Mesendoderm (in vitro differentiated cells): ENCODE data around the gene SEMA3A.

Experiments
- DNase-seq: peaks from one replicate; pipeline ENCODE4 v3.0.0; 2013
- H2AK5ac ChIP-seq: 2 replicates; pipeline ENCODE4 v1.6.1; 2013; ENCODE audit warnings: low read length, inconsistent platforms
- H2BK120ac ChIP-seq: 2 replicates; pipeline ENCODE4 v1.6.1; 2013; ENCODE audit warnings: low read depth, mild to moderate bottlenecking, low read length, moderate library complexity, mixed read lengths
- H2BK15ac ChIP-seq: replicated peaks from 2 replicates; pipeline ENCODE4 v1.6.1; 2013; ENCODE audit warnings: low read depth, mild to moderate bottlenecking, moderate library complexity
- H2BK5ac ChIP-seq: 2 replicates; pipeline ENCODE4 v1.6.1; 2013; ENCODE audit warnings: low read length, inconsistent platforms
- H3K18ac ChIP-seq: 2 replicates; pipeline ENCODE4 v1.6.1; 2013; ENCODE audit warnings: mild to moderate bottlenecking, low read length, mixed read lengths
- H3K23ac ChIP-seq: one replicate; pipeline ENCODE4 v1.6.1; 2013; ENCODE audit warnings: low read length
- H3K27ac ChIP-seq: 2 replicates; pipeline ENCODE4 v1.5.1; 2013; ENCODE audit warnings: low read depth, mild to moderate bottlenecking, inconsistent platforms, low read length, moderate library complexity
- H3K27me3 ChIP-seq: 2 replicates; pipeline ENCODE4 v1.6.1; 2013; ENCODE audit warnings: low read length, control low read depth, mild to moderate bottlenecking, inconsistent platforms; ENCODE audit not compliant: insufficient read depth, poor library complexity
- H3K36me3 ChIP-seq: 2 replicates; pipeline ENCODE4 v1.6.1; 2013; ENCODE audit warnings: low read length, inconsistent platforms; ENCODE audit not compliant: control insufficient read depth, insufficient read depth
- H3K4ac ChIP-seq: one replicate; pipeline ENCODE4 v1.6.1; 2013; ENCODE audit warnings: low read depth, mild to moderate bottlenecking, low read length, moderate library complexity
- H3K4me1 ChIP-seq: 2 replicates; pipeline ENCODE4 v1.6.1; 2013; ENCODE audit warnings: low read depth, low read length, inconsistent platforms; ENCODE audit not compliant: control insufficient read depth
- H3K4me2 ChIP-seq: 2 replicates; pipeline ENCODE4 v1.6.1; 2013; ENCODE audit warnings: low read length
- H3K4me3 ChIP-seq: 2 replicates; pipeline ENCODE4 v1.5.1; 2013; ENCODE audit warnings: mild to moderate bottlenecking, low read length
- H3K56ac ChIP-seq: one replicate; pipeline ENCODE4 v1.6.1; 2013; ENCODE audit warnings: low read length
- H3K79me1 ChIP-seq: 2 replicates; pipeline ENCODE4 v1.6.1; 2013; ENCODE audit warnings: low read length, inconsistent platforms
- H3K79me2 ChIP-seq: 2 replicates; pipeline ENCODE4 v1.6.1; 2013; ENCODE audit warnings: mild to moderate bottlenecking, low read length; ENCODE audit not compliant: control insufficient read depth, insufficient read depth
- H3K9ac ChIP-seq: 2 replicates; pipeline ENCODE4 v1.6.1; 2013; ENCODE audit warnings: low read length, inconsistent platforms
- H4K5ac ChIP-seq: one replicate; pipeline ENCODE4 v1.6.1; 2013; ENCODE audit warnings: low read length
- H4K8ac ChIP-seq: one replicate; pipeline ENCODE4 v1.6.1; 2013; ENCODE audit warnings: low read depth, mild to moderate bottlenecking, control low read depth, low read length, moderate library complexity
- WGBS: extraction: QIAGEN DNeasy Blood & Tissue Kit; methylation state at CpG from one replicate; pipeline ENCODE4 v1.1.7; 2013; ENCODE audit warnings: low lambda C conversion rate, missing lambda C conversion rate; ENCODE audit not compliant: insufficient coverage; ENCODE audit errors: extremely low coverage; 5-methylcytosine and 5-hydroxymethylcytosine counted together

Gene SEMA3A

GRCh38 chr7:84047085-84047484 is 147.5 kb downstream of the SEMA3A start:
- no peaks in the 10 kb centered on the region for H3K27me3 ChIP-seq
- DNase-seq = no peak
- no peak overlapping the region for H2BK15ac ChIP-seq
- no peak overlapping the region for H3K9ac ChIP-seq
- no peak overlapping the region for H3K4me2 ChIP-seq
- no peak overlapping the region for H2AK5ac ChIP-seq
- H3K79me1 ChIP-seq = no peaks in the 10 kb centered on the region
- H3K56ac ChIP-seq = no peak overlapping the region
- no peak overlapping the region for H3K23ac ChIP-seq
- no peak overlapping the region for H3K18ac ChIP-seq
- no peak overlapping the region for H3K4me3 ChIP-seq
- H3K27ac ChIP-seq = no peak overlapping the region
- H2BK120ac ChIP-seq = no peak overlapping the region
- H4K5ac ChIP-seq = no peak overlapping the region
- no peaks in the 10 kb centered on the region for H3K36me3 ChIP-seq
- H3K4ac ChIP-seq = no peak overlapping the region
- no peak overlapping the region for H4K8ac ChIP-seq
- H3K4me1 ChIP-seq = no peaks in the 10 kb centered on the region
- no peaks in the 10 kb centered on the region for H3K79me2 ChIP-seq
- H2BK5ac ChIP-seq = no peak overlapping the region
- WGBS = no CpG with 5 or more reads among the region's 2 CpGs

- Histone ChIP-seq H3K79me2 (no peaks in the 10 kb centered on the region), H3K23ac (no peak overlapping the region), H2AK5ac (no peak overlapping the region), H3K9ac (no peak overlapping the region), H3K4me1 (no peaks in the 10 kb centered on the region), H4K5ac (no peak overlapping the region), H3K56ac (no peak overlapping the region), H2BK120ac (no peak overlapping the region), H3K27me3 (no peaks in the 10 kb centered on the region), H3K27ac (no peak overlapping the region), H2BK15ac (no peak overlapping the region), H3K4me3 (no peak overlapping the region), H3K4ac (no peak overlapping the region), H3K18ac (no peak overlapping the region), H3K4me2 (no peak overlapping the region), H4K8ac (no peak overlapping the region), H2BK5ac (no peak overlapping the region), H3K79me1 (no peaks in the 10 kb centered on the region), H3K36me3 (no peaks in the 10 kb centered on the region)
- DNase-seq = no peak
- no CpG with 5 or more reads among the region's 2 CpGs for WGBS
Observed at GRCh38 chr7:84044834-84045233, 149.8 kb downstream of the SEMA3A start.

GRCh38 chr7:84043661-84044191 is 150.9 kb downstream of the SEMA3A start:
- Histone ChIP-seq H2BK120ac (no peak overlapping the region), H3K79me1 (no peaks in the 10 kb centered on the region), H3K27ac (no peak overlapping the region), H2BK15ac (no peak overlapping the region), H3K23ac (no peak overlapping the region), H2AK5ac (no peak overlapping the region), H3K56ac (no peak overlapping the region), H3K36me3 (no peaks in the 10 kb centered on the region), H3K79me2 (no peaks in the 10 kb centered on the region), H3K4ac (no peak overlapping the region), H4K5ac (no peak overlapping the region), H3K4me2 (no peak overlapping the region), H3K27me3 (no peaks in the 10 kb centered on the region), H3K9ac (no peak overlapping the region), H3K4me3 (no peak overlapping the region), H3K4me1 (no peaks in the 10 kb centered on the region), H2BK5ac (no peak overlapping the region), H3K18ac (no peak overlapping the region), H4K8ac (no peak overlapping the region)
- no peak for DNase-seq
- WGBS = no CpG with 5 or more reads among the region's 1 CpG

GRCh38 chr7:84042110-84042539 is 152.5 kb downstream of the SEMA3A start:
- Histone ChIP-seq H3K4ac (no peak overlapping the region), H3K18ac (no peak overlapping the region), H3K4me3 (no peak overlapping the region), H3K4me2 (no peak overlapping the region), H3K79me2 (no peaks in the 10 kb centered on the region), H3K27me3 (no peaks in the 10 kb centered on the region), H3K79me1 (no peaks in the 10 kb centered on the region), H3K27ac (no peak overlapping the region), H2BK15ac (no peak overlapping the region), H3K9ac (no peak overlapping the region), H4K5ac (no peak overlapping the region), H2AK5ac (no peak overlapping the region), H4K8ac (no peak overlapping the region), H3K36me3 (no peaks in the 10 kb centered on the region), H3K4me1 (no peaks in the 10 kb centered on the region), H2BK120ac (no peak overlapping the region), H3K56ac (no peak overlapping the region), H2BK5ac (no peak overlapping the region), H3K23ac (no peak overlapping the region)
- WGBS = no CpG with 5 or more reads among the region's 7 CpGs
- DNase-seq = peak; percentile 18

- no peak overlapping the region for H3K9ac ChIP-seq
- H3K18ac ChIP-seq = no peak overlapping the region
- H4K5ac ChIP-seq = no peak overlapping the region
- H3K79me2 ChIP-seq = no peaks in the 10 kb centered on the region
- H3K4me3 ChIP-seq = no peak overlapping the region
- no peak overlapping the region for H3K4me2 ChIP-seq
- WGBS = 100% methylated on average over 2 of the region's 5 CpGs
- H2BK120ac ChIP-seq = no peak overlapping the region
- no peak overlapping the region for H3K27ac ChIP-seq
- no peak overlapping the region for H3K56ac ChIP-seq
- no peaks in the 10 kb centered on the region for H3K36me3 ChIP-seq
- no peak for DNase-seq
- no peak overlapping the region for H3K23ac ChIP-seq
- no peak overlapping the region for H3K4ac ChIP-seq
- H3K4me1 ChIP-seq = no peaks in the 10 kb centered on the region
- no peaks in the 10 kb centered on the region for H3K79me1 ChIP-seq
- H2BK15ac ChIP-seq = no peak overlapping the region
- H4K8ac ChIP-seq = no peak overlapping the region
- H2AK5ac ChIP-seq = no peak overlapping the region
- H2BK5ac ChIP-seq = no peak overlapping the region
- no peaks in the 10 kb centered on the region for H3K27me3 ChIP-seq
Observed at GRCh38 chr7:84041649-84042048, 152.9 kb downstream of the SEMA3A start.

GRCh38 chr7:84040355-84040754 is 154.2 kb downstream of the SEMA3A start:
- Histone ChIP-seq H2BK5ac (no peak overlapping the region), H3K9ac (no peak overlapping the region), H2BK15ac (no peak overlapping the region), H3K79me1 (no peaks in the 10 kb centered on the region), H3K23ac (no peak overlapping the region), H2BK120ac (no peak overlapping the region), H4K8ac (no peak overlapping the region), H3K27ac (no peak overlapping the region), H3K4me3 (no peak overlapping the region), H3K18ac (no peak overlapping the region), H3K4me2 (no peak overlapping the region), H3K4ac (no peak overlapping the region), H2AK5ac (no peak overlapping the region), H3K79me2 (no peaks in the 10 kb centered on the region), H3K4me1 (no peaks in the 10 kb centered on the region), H3K36me3 (no peaks in the 10 kb centered on the region), H3K27me3 (no peaks in the 10 kb centered on the region), H4K5ac (no peak overlapping the region), H3K56ac (no peak overlapping the region)
- DNase-seq = peak; percentile 44
- no CpG with 5 or more reads among the region's 3 CpGs for WGBS
